Neuronal stem cell (in vitro differentiated cells): ENCODE results near the gene DPEP3.
A peak's percentile ranks its signal among the peaks of the same experiment; 100 is the strongest.

Experiments
- DNase-seq: peaks from one replicate; pipeline ENCODE4 v3.0.0-alpha.2; 2013; ENCODE audit warnings: low spot score
- H2AFZ ChIP-seq: one replicate; pipeline ENCODE4 v1.6.1; 2013; ENCODE audit warnings: mild to moderate bottlenecking, low read length, inconsistent platforms
- H2AK5ac ChIP-seq: 2 replicates; pipeline ENCODE4 v1.6.1; 2013; ENCODE audit warnings: low read depth, mild to moderate bottlenecking, inconsistent platforms, low read length, moderate library complexity, mixed read lengths
- H2BK120ac ChIP-seq: 2 replicates; pipeline ENCODE4 v1.6.1; 2013; ENCODE audit warnings: low read depth, mild to moderate bottlenecking, inconsistent platforms, low read length, moderate library complexity, mixed read lengths
- H2BK12ac ChIP-seq: one replicate; pipeline ENCODE4 v1.6.1; 2013; ENCODE audit warnings: low read length, inconsistent platforms
- H2BK15ac ChIP-seq: 2 replicates; pipeline ENCODE4 v1.6.1; 2013; ENCODE audit warnings: mild to moderate bottlenecking, low read length, inconsistent platforms, mixed read lengths
- H2BK5ac ChIP-seq: one replicate; pipeline ENCODE4 v1.6.1; 2013; ENCODE audit warnings: inconsistent platforms, mild to moderate bottlenecking, low read length, moderate library complexity
- H3K14ac ChIP-seq: one replicate; pipeline ENCODE4 v1.6.1; 2013; ENCODE audit warnings: low read length, inconsistent platforms
- H3K18ac ChIP-seq: 2 replicates; pipeline ENCODE4 v1.6.1; 2013; ENCODE audit warnings: low read length, inconsistent platforms
- H3K23ac ChIP-seq: 2 replicates; pipeline ENCODE4 v1.6.1; 2013; ENCODE audit warnings: low read depth, mild to moderate bottlenecking, mixed read lengths, low read length, inconsistent platforms; ENCODE audit not compliant: poor library complexity
- H3K27ac ChIP-seq: replicated peaks from 3 replicates; pipeline ENCODE4 v1.5.1; 2013; ENCODE audit warnings: low read length, inconsistent platforms
- H3K27me3 ChIP-seq, 3 experiments: 2 replicates each; pipeline ENCODE4 v1.6.1; 2013; ENCODE audit warnings: low read length in 3 of 3, mild to moderate bottlenecking in 2 of 3, inconsistent platforms in 1 of 3, low read depth in 1 of 3, mixed read lengths in 1 of 3, moderate library complexity in 1 of 3; ENCODE audit not compliant: control insufficient read depth in 3 of 3, insufficient read depth in 3 of 3
- H3K36me3 ChIP-seq, 2 donors: replicated peaks in 1 of 2; 2 replicates each; pipeline ENCODE4 v1.6.1; 2013; ENCODE audit warnings: low read length in 2 of 2; ENCODE audit not compliant: control insufficient read depth in 2 of 2, insufficient read depth in 2 of 2
- H3K4ac ChIP-seq: 2 replicates; pipeline ENCODE4 v1.6.1; 2013; ENCODE audit warnings: inconsistent platforms, mild to moderate bottlenecking, low read length, moderate library complexity
- H3K4me1 ChIP-seq, 2 donors: 1 replicate in 1 of 2; 2 replicates in 1 of 2; pipeline ENCODE4 v1.6.1; 2013; ENCODE audit warnings: low read length in 2 of 2, low read depth in 1 of 2; ENCODE audit not compliant: control insufficient read depth in 2 of 2, insufficient read depth in 1 of 2
- H3K4me2 ChIP-seq: one replicate; pipeline ENCODE4 v1.6.1; 2013; ENCODE audit warnings: mild to moderate bottlenecking, low read length, inconsistent platforms; ENCODE audit not compliant: insufficient read depth, poor library complexity, severe bottlenecking
- H3K4me3 ChIP-seq, 2 donors: 2 replicates each; pipeline ENCODE4 v1.5.1; 2013; ENCODE audit warnings: low read length in 2 of 2, mild to moderate bottlenecking in 2 of 2, inconsistent platforms in 1 of 2, moderate library complexity in 1 of 2
- H3K79me1 ChIP-seq: one replicate; pipeline ENCODE4 v1.6.1; 2013; ENCODE audit warnings: low read depth, mild to moderate bottlenecking, inconsistent platforms, low read length, moderate library complexity
- H3K9ac ChIP-seq: one replicate; pipeline ENCODE4 v1.6.1; 2013; ENCODE audit warnings: mild to moderate bottlenecking, low read depth, low read length, inconsistent platforms; ENCODE audit not compliant: poor library complexity
- H3K9me3 ChIP-seq, 2 donors: replicated peaks in 1 of 2; 2 replicates each; pipeline versions ENCODE3 to v1.6.1; 2013; ENCODE audit warnings: low read length in 2 of 2, mild to moderate bottlenecking in 2 of 2, inconsistent platforms in 1 of 2, low read depth in 1 of 2, mixed read lengths in 1 of 2, moderate library complexity in 1 of 2; ENCODE audit not compliant: control insufficient read depth in 2 of 2, insufficient read depth in 1 of 2
- H4K8ac ChIP-seq: one replicate; pipeline ENCODE4 v1.6.1; 2013; ENCODE audit warnings: low read depth, mild to moderate bottlenecking, inconsistent platforms, low read length, moderate library complexity
- H4K91ac ChIP-seq: one replicate; pipeline ENCODE4 v1.6.1; 2013; ENCODE audit warnings: low read length, low read depth, mild to moderate bottlenecking, inconsistent platforms; ENCODE audit not compliant: poor library complexity
- WGBS, 2 donors: extraction: QIAGEN DNeasy Blood & Tissue Kit; methylation state at CpG; one replicate each; pipeline ENCODE4 v1.1.7; 2013; ENCODE audit warnings: missing lambda C conversion rate in 2 of 2, mixed read lengths in 1 of 2; ENCODE audit not compliant: insufficient read length in 2 of 2, insufficient replicate concordance in 1 of 2; ENCODE audit errors: extremely low coverage in 2 of 2; 5-methylcytosine and 5-hydroxymethylcytosine counted together

The DPEP3 gene

DNA sequence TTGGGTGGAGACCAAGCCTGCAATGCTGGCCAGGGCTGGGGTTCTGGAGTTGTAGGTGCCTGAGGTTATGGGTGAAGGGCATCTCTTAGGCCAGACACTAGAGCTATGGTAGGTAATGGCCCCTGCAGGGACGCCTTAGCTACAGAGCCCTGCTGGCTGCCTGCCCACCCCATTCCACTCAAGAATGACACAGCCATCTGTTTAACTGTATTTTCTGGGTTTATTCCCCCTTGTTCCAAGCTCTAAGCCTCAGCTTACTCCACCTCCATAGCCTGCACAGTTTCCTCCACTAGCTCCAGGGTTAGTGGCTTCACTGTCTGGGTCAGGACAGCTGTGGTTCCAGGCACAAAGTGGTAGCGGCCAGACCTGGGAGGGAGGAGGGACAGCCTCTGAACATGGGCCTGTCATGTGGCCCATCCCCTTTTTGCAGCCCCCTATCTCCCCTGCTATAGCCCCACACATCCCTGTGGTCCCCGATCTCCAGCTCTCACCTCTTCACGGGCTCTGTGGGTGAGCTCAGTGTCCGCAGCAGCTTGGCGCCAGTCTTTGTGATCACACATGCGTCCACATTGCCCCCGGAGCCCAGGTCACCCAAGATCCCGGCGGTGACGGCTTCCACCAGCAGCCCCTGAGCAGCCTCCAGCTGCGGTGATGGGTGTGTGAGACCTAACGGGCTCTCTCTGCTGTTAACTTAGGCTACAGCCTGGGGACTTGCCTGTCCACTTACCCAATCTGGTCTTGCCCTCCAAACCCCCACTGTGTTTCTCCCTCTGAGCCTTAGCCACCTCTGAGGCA, 45.8 kb downstream of the DPEP3 start:
- H2BK120ac ChIP-seq = peak overlapping the region; percentile 24
- H2BK15ac ChIP-seq = no peak overlapping the region
- no peak overlapping the region for H3K18ac ChIP-seq
- H2BK5ac ChIP-seq = peak overlapping the region; percentile 62
- H3K14ac ChIP-seq = no peak overlapping the region
- H3K9me3 ChIP-seq = no peaks in the 10 kb centered on the region
- peak overlapping the region; percentile 98 for H3K4me2 ChIP-seq
- H2AFZ ChIP-seq = peak overlapping the region; percentile 97
- WGBS, 2 donors = no CpG with 5 or more reads among the region's 13 CpGs
- peak overlapping the region; percentile 32 for H2AK5ac ChIP-seq
- H4K8ac ChIP-seq = no peak overlapping the region
- peaks cover 1% of the 10 kb centered on the region for H3K79me1 ChIP-seq
- no peak overlapping the region for H2BK12ac ChIP-seq
- no peak overlapping the region for H3K23ac ChIP-seq
- no peak overlapping the region for H4K91ac ChIP-seq
- no peak overlapping the region for H3K9ac ChIP-seq
- H3K27ac ChIP-seq = no peak overlapping the region
- peaks cover 5 to 31% of the 10 kb centered on the region in 2 donors for H3K36me3 ChIP-seq
- peak overlapping the region in 1 of 2 donors; percentile 97 for H3K4me3 ChIP-seq
- peaks cover 11 to 17% of the 10 kb centered on the region in 2 donors for H3K4me1 ChIP-seq
- H3K27me3 ChIP-seq = peaks cover 0 to 4% (median 0%) of the 10 kb centered on the region in 3 experiments
- H3K4ac ChIP-seq = no peak overlapping the region
- no peak for DNase-seq

DNA sequence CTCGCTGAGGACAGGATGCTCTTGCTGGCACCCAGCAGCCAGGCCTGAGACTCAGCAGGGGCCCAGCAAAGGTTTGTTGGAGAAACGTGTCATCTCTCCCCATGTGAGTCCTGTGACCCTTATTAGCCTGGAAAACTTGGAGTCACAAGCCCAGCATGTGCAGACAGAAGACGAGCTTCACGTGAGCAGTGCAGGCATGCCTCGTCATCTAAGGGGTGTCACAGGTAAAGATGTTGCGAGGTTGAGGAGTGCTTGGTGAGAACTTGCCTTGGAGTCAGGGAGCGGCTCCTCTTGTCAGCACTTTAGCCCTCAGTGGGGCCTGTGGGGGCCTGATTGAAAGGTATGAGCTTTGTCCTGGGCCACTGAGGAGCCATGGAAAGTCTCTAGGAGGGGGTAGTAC, 46.5 kb downstream of the DPEP3 start:
- DNase-seq = no peak
- H2AK5ac ChIP-seq = no peak overlapping the region
- no peak overlapping the region for H3K18ac ChIP-seq
- no peak overlapping the region for H2BK5ac ChIP-seq
- no peaks in the 10 kb centered on the region for H3K79me1 ChIP-seq
- H4K8ac ChIP-seq = no peak overlapping the region
- H3K27ac ChIP-seq = no peak overlapping the region
- no peak overlapping the region for H4K91ac ChIP-seq
- H2AFZ ChIP-seq = no peak overlapping the region
- H3K9me3 ChIP-seq = no peaks in the 10 kb centered on the region
- H2BK15ac ChIP-seq = no peak overlapping the region
- no peak overlapping the region for H3K9ac ChIP-seq
- no peak overlapping the region for H3K4me2 ChIP-seq
- peaks cover 11 to 17% of the 10 kb centered on the region in 2 donors for H3K4me1 ChIP-seq
- no peak overlapping the region for H3K14ac ChIP-seq
- no peak overlapping the region for H2BK12ac ChIP-seq
- H3K27me3 ChIP-seq = peaks cover 0 to 4% (median 0%) of the 10 kb centered on the region in 3 experiments
- WGBS, 2 donors = no CpG with 5 or more reads among the region's 7 CpGs
- peaks cover 7 to 37% of the 10 kb centered on the region in 2 donors for H3K36me3 ChIP-seq
- H2BK120ac ChIP-seq = no peak overlapping the region
- H3K4ac ChIP-seq = no peak overlapping the region
- no peak overlapping the region for H3K23ac ChIP-seq
- H3K4me3 ChIP-seq = no peak overlapping the region

DNA sequence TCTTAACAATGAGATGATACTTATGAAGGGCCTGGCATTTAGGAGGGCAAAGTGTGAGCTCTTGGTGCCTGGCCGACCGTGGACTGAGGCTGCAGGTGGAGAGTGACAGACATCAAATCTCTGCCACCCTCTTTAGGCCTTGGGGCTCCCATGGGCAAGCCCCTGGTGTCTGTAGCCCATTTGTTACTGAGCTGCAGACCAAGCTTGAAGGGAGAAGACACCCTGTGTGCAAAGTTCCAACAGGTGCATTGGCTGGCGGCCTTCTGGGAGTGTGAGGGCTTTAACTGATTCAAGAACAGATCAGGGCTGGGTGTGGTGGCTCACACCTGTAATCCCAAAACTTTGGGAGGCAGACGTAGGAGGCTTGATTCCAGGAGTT, 47.8 kb downstream of the DPEP3 start:
- DNase-seq = no peak
- no peak overlapping the region for H2BK120ac ChIP-seq
- H2BK12ac ChIP-seq = no peak overlapping the region
- peaks cover 11 to 17% of the 10 kb centered on the region in 2 donors for H3K4me1 ChIP-seq
- no peak overlapping the region for H4K91ac ChIP-seq
- no CpG with 5 or more reads among the region's 4 CpGs for WGBS, 2 donors
- no peak overlapping the region for H2AK5ac ChIP-seq
- H3K36me3 ChIP-seq = peaks cover 12 to 51% of the 10 kb centered on the region in 2 donors
- H2BK5ac ChIP-seq = no peak overlapping the region
- no peak overlapping the region for H3K18ac ChIP-seq
- peak overlapping the region in 1 of 2 donors; percentile 28 for H3K4me3 ChIP-seq
- H3K4me2 ChIP-seq = no peak overlapping the region
- H2AFZ ChIP-seq = no peak overlapping the region
- H3K14ac ChIP-seq = no peak overlapping the region
- H4K8ac ChIP-seq = no peak overlapping the region
- no peak overlapping the region for H3K23ac ChIP-seq
- peaks cover 0 to 1% of the 10 kb centered on the region in 2 donors for H3K9me3 ChIP-seq
- H2BK15ac ChIP-seq = no peak overlapping the region
- H3K27me3 ChIP-seq = peaks cover 0 to 4% (median 0%) of the 10 kb centered on the region in 3 experiments
- H3K79me1 ChIP-seq = no peaks in the 10 kb centered on the region
- H3K4ac ChIP-seq = no peak overlapping the region
- no peak overlapping the region for H3K9ac ChIP-seq
- H3K27ac ChIP-seq = no peak overlapping the region

DNA sequence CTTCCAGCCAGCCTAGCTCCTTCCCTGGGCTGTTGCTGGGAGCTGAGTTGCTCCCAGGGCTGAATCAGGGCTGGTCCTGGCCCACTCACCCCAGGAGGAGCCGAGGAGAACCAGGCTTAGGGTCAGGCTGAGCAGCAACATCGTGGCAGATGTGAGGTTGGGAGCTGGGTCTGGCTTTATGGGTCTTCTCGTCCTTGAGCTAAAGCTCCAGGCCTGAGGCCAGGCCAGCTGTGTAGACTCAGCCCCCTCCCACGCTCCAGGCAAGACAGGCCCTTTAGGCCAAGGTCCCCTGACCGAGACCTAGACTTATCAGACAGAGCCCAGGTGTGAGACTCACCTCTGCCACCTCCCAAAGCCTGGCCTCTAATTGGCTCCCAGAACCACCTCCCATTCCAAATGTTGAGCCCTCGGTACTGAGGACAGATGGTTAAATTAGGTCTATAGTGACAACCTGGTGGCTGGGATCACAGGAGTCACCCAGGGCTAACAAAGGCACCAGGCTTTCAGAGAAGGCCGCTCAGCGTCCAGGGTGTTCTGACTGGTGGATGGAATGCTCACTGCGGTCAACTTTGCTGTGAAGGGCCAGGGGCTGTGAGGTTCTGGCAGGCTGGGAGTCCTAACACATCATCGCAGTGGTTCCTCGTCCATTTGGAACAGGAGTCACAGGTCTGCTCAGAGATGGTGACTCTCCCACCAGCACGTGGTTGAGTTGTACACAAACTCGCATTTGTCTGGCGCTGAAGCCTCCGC, 48.4 kb downstream of the DPEP3 start, which contains the start of gene CTRL:
TSS of gene CTRL (minus strand) at position 151 of the 750 bp plus-strand sequence. CDS start at position 141, 10 bp downstream.
- no peak within 1 kb of the TSS for H3K14ac ChIP-seq
- H3K79me1 ChIP-seq = no peaks in the 10 kb centered on the region
- H3K9ac ChIP-seq = no peak within 1 kb of the TSS
- H3K36me3 ChIP-seq = peaks cover 15 to 56% of the 10 kb centered on the region in 2 donors
- H3K4ac ChIP-seq = no peak within 1 kb of the TSS
- no peak within 1 kb of the TSS for H3K4me2 ChIP-seq
- no CpG with 5 or more reads among the region's 15 CpGs for WGBS, 2 donors
- no peak within 1 kb of the TSS for H2BK5ac ChIP-seq
- H3K27ac ChIP-seq = no peak within 1 kb of the TSS
- no peak within 1 kb of the TSS for H2AFZ ChIP-seq
- H4K91ac ChIP-seq = no peak within 1 kb of the TSS
- no peak within 1 kb of the TSS for H4K8ac ChIP-seq
- no peak within 1 kb of the TSS for H2BK120ac ChIP-seq
- H2BK15ac ChIP-seq = no peak within 1 kb of the TSS
- peaks cover 6 to 13% of the 10 kb centered on the region in 2 donors for H3K4me1 ChIP-seq
- no peak within 1 kb of the TSS for H2BK12ac ChIP-seq
- H3K9me3 ChIP-seq = peaks cover 0 to 2% of the 10 kb centered on the region in 2 donors
- H3K18ac ChIP-seq = no peak within 1 kb of the TSS
- DNase-seq = no peak
- peak within 1 kb of the TSS in 1 of 2 donors; percentile 61 for H3K4me3 ChIP-seq
- H3K23ac ChIP-seq = peak within 1 kb of the TSS; percentile 52
- no peak within 1 kb of the TSS for H2AK5ac ChIP-seq
- peaks cover 0 to 4% (median 0%) of the 10 kb centered on the region in 3 experiments for H3K27me3 ChIP-seq
